CD8-positive, alpha-beta memory T cell (primary cell): Measurements from ENCODE around the gene NDUFA6. TPM values are rescaled to one million over a fixed set of nuclear protein-coding genes. Genes with fewer than 3 reads are reported as not detected.
A peak's percentile ranks its signal among the peaks of the same experiment; 100 is the strongest.

ENCODE experiments used
- CTCF ChIA-PET: fragments of 350-600 bp; sonication (Branson Sonifier 250); formaldehyde crosslinking; loops from one replicate; lab custom pipeline; 2021; ENCODE audit warnings: antibody characterized with exemption; lab: Charles Lee
- POLR2A ChIA-PET: fragments of 350-600 bp; sonication (Branson Sonifier 250); formaldehyde crosslinking; loops from one replicate; lab custom pipeline; 2021; ENCODE audit warnings: antibody characterized with exemption; lab: Charles Lee
- DNase-seq, 5 donors: peaks; one replicate each; pipeline versions ENCODE4 v3.0.0 to v3.0.0-alpha.2; 2020 to 2022; ENCODE audit warnings: mixed read lengths in 1 of 5
- H3K27ac ChIP-seq: one replicate; pipeline ENCODE4 v1.7.0; 2013; ENCODE audit warnings: low read depth, mild to moderate bottlenecking, low read length, moderate library complexity
- H3K27me3 ChIP-seq: 2 replicates; pipeline ENCODE4 v1.7.0; 2013; ENCODE audit warnings: low read length, mild to moderate bottlenecking; ENCODE audit not compliant: insufficient read depth, poor library complexity, severe bottlenecking
- H3K36me3 ChIP-seq: 2 replicates; pipeline ENCODE4 v1.7.0; 2013; ENCODE audit warnings: mild to moderate bottlenecking, low read length, moderate library complexity; ENCODE audit not compliant: insufficient read depth
- H3K4me1 ChIP-seq: 2 replicates; pipeline ENCODE4 v1.7.0; 2013; ENCODE audit warnings: mild to moderate bottlenecking, low read length, moderate library complexity; ENCODE audit not compliant: insufficient read depth
- H3K4me3 ChIP-seq: 2 replicates; pipeline ENCODE4 v1.7.0; 2013; ENCODE audit warnings: mild to moderate bottlenecking, low read length
- H3K9me3 ChIP-seq: 2 replicates; pipeline ENCODE4 v1.7.0; 2013; ENCODE audit warnings: mild to moderate bottlenecking, low read length
- H3K27ac Mint-ChIP-seq, 8 donors: one replicate each; pipeline ENCODE4 v1.8.0; 2020 to 2021; ENCODE audit warnings: mixed read lengths in 8 of 8, mild to moderate bottlenecking in 6 of 8, inconsistent platforms in 3 of 8, moderate library complexity in 3 of 8
- H3K27me3 Mint-ChIP-seq, 2 donors: one replicate each; pipeline ENCODE4 v1.8.0; 2020 to 2021; ENCODE audit warnings: mixed read lengths in 2 of 2, mild to moderate bottlenecking in 1 of 2, moderate library complexity in 1 of 2
- H3K36me3 Mint-ChIP-seq, 3 donors: one replicate each; pipeline ENCODE4 v1.8.0; 2020 to 2021; ENCODE audit warnings: mixed read lengths in 3 of 3, inconsistent platforms in 1 of 3, mild to moderate bottlenecking in 1 of 3
- H3K4me1 Mint-ChIP-seq, 3 donors: one replicate each; pipeline ENCODE4 v1.8.0; 2020 to 2021; ENCODE audit warnings: mixed read lengths in 3 of 3, inconsistent platforms in 1 of 3, mild to moderate bottlenecking in 1 of 3
- H3K4me3 Mint-ChIP-seq, 7 donors: one replicate each; pipeline ENCODE4 v1.8.0; 2020 to 2021; ENCODE audit warnings: mixed read lengths in 7 of 7, mild to moderate bottlenecking in 6 of 7, moderate library complexity in 4 of 7, inconsistent platforms in 2 of 7
- H3K9me3 Mint-ChIP-seq, 5 donors: one replicate each; pipeline ENCODE4 v1.8.0; 2020 to 2022; ENCODE audit warnings: mixed read lengths in 5 of 5, mild to moderate bottlenecking in 3 of 5, moderate library complexity in 2 of 5, inconsistent platforms in 1 of 5
- polyA plus RNA-seq: library from polyadenylated mRNA; unstranded; fragments of 300-500 nt; fragmentation: Illumina TruSeq; gene quantifications from one replicate; pipeline ENCODE4 v1.2.3, GENCODE V29; 2021
- total RNA-seq, 2 experiments: library from RNA; stranded (reverse); gene quantifications; one replicate each; pipeline ENCODE4 v1.2.3, GENCODE V29; 2021

Gene NDUFA6
- total and polyA plus RNA-seq, 3 experiments from 2014 or later = 106 to 140 (median 126) TPM

DNA sequence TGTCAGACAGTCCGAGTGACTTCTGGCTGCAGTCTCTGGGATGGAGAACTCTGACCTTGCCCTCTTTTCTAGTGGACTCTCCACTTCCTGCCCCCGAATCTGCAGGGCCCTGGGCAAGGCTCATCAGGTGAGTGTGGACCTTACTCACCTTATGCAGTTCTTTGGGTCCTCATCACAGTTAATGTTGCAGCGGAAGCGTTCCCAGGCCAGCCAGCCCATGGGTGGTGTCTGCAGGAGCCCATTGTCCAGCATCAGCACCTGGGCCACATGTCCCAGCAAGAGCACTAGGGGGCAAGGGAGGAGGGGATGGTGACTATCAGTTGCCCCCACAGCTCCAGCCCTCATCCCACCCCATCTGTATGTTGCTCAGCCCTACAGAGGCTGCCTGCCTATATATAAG, 22.3 kb downstream of the NDUFA6 start:
- Histone ChIP-seq H3K27me3 (no peaks in the 10 kb centered on the region), H3K4me3 (no peak overlapping the region), H3K9me3 (no peaks in the 10 kb centered on the region), H3K36me3 (no peaks in the 10 kb centered on the region), H3K27ac (no peak overlapping the region), H3K4me1 (peaks cover 21% of the 10 kb centered on the region)
- no peak for DNase-seq
- peak overlapping the region in 2 of 8 donors; percentile 15 to 19 for H3K27ac Mint-ChIP-seq
- peaks cover 32 to 40% (median 39%) of the 10 kb centered on the region in 3 donors for H3K4me1 Mint-ChIP-seq
- H3K9me3 Mint-ChIP-seq = no peaks in the 10 kb centered on the region
- peak overlapping the region in 1 of 7 donors; percentile 12 for H3K4me3 Mint-ChIP-seq
- peaks cover 5 to 48% (median 8%) of the 10 kb centered on the region in 3 donors for H3K36me3 Mint-ChIP-seq
- ChIA-PET CTCF (no interaction called here), POLR2A (no interaction called here)
- no peaks in the 10 kb centered on the region for H3K27me3 Mint-ChIP-seq

DNA sequence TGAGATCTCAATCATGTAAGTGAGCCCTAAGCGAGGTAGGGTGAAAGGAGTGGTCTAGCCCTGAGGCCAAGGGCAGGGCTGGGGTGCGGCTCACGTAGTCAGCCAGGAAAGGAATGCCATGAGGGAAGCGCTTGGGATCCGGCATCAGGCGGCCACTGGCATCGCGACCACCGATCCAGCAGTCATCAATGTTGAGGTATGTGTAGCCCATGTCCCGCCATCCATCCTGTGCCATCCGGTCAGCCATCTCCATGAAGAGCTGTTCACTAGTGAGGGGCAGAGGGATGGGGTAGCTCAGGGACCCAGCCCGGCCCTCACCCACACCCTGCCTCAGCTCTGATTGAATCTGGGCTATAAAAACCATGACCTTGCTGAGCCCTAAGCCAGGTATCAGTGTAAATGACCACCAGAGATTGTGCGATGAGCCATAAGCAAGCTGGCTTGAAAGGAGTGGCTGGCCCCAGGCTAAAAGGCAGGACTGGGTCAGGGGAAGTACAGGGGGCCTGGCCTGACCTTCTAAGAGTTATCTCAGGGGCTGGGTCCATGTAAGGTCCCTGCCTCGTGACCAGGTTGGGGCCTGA, 22.8 kb downstream of the NDUFA6 start:
- Mint-ChIP-seq H3K27ac (peak overlapping the region in 2 of 8 donors; percentile 19 to 47), H3K36me3 (peaks cover 5 to 53% (median 12%) of the 10 kb centered on the region in 3 donors)
- CTCF ChIA-PET = no interaction called here

DNA sequence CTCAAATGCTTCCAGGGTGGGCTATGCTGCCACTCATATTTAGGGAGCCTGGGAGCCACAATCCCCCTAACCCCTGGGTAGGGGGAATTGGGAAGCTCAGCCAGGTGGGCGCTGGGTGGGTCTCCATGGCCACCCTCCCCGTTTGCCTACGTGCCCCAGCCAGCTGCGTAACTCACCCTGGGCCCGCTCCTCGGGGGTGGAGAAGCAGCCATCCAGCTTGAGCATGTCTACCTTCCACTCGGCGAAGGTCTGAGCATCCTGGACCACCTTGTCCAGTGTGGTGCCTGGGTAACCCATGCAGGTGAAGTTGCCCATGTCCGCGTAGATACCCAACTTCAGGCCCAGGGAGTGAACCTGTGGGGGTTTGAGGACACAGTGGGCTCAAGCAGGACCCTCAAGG, 23.6 kb downstream of the NDUFA6 start:
- Histone ChIP-seq H3K9me3 (no peaks in the 10 kb centered on the region), H3K4me1 (peaks cover 20% of the 10 kb centered on the region), H3K27me3 (no peaks in the 10 kb centered on the region), H3K36me3 (peaks cover 3% of the 10 kb centered on the region), H3K27ac (no peak overlapping the region), H3K4me3 (no peak overlapping the region)
- Mint-ChIP-seq H3K9me3 (no peaks in the 10 kb centered on the region), H3K4me1 (peaks cover 25 to 33% (median 29%) of the 10 kb centered on the region in 3 donors), H3K27me3 (no peaks in the 10 kb centered on the region), H3K4me3 (no peak overlapping the region), H3K27ac (no peak overlapping the region), H3K36me3 (peaks cover 5 to 61% (median 12%) of the 10 kb centered on the region in 3 donors)
- ChIA-PET POLR2A (no interaction called here), CTCF (interaction anchor here (1.3 kb wide), 1 partner anchor 24 kb away, joined by 3 read pairs; the partner anchor contains the start of gene NDUFA6)
- no peak for DNase-seq

More for the DNA sequence above, 22.8 kb downstream of the NDUFA6 start:
- H3K27ac ChIP-seq = no peak overlapping the region
- POLR2A ChIA-PET = no interaction called here
- no peaks in the 10 kb centered on the region for H3K9me3 Mint-ChIP-seq
- peaks cover 28 to 35% (median 33%) of the 10 kb centered on the region in 3 donors for H3K4me1 Mint-ChIP-seq
- no peak overlapping the region for H3K4me3 ChIP-seq
- H3K9me3 ChIP-seq = no peaks in the 10 kb centered on the region
- no peak overlapping the region for H3K4me3 Mint-ChIP-seq
- no peaks in the 10 kb centered on the region for H3K27me3 Mint-ChIP-seq
- no peaks in the 10 kb centered on the region for H3K27me3 ChIP-seq
- DNase-seq = no peak
- peaks cover 21% of the 10 kb centered on the region for H3K4me1 ChIP-seq
- H3K36me3 ChIP-seq = peaks cover under 1% of the 10 kb centered on the region

DNA sequence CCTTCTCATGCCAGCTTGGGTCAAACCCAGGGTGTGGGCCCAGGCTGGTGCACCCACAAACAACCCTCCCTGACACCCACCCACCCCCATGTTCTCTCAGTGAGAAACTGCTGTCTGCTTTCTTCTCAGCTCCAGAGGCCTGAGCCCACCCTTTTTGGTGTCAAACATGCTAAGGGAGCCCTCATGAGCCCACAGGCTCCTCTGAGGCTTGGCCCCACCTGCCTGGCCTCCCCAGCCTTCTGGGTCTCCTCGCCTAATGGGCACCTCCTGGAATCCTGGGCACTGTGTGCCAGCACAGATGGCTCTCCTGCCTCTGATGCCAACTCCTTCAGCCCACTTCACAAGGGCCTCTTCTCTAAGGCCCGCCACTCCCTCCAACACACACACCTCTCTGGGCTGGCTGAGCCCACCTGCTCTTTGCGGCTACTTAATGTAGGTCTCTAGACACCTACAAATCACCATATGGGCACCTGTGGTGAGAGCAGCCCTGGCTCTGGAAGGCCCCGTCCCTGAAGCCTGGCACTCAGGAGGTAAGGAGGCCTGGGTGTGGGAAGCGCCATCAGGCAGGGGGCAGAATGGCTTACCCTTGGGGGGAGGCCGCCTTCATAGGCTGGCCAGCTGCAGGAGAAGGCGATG, 24.3 kb downstream of the NDUFA6 start:
- Histone ChIP-seq H3K36me3 (peaks cover 3% of the 10 kb centered on the region), H3K27me3 (no peaks in the 10 kb centered on the region), H3K4me1 (peaks cover 13% of the 10 kb centered on the region), H3K4me3 (no peak overlapping the region), H3K27ac (no peak overlapping the region), H3K9me3 (no peaks in the 10 kb centered on the region)
- H3K27ac Mint-ChIP-seq = no peak overlapping the region
- no peaks in the 10 kb centered on the region for H3K9me3 Mint-ChIP-seq
- H3K4me3 Mint-ChIP-seq = no peak overlapping the region
- ChIA-PET POLR2A (no interaction called here), CTCF (interaction anchor here (1.3 kb wide), 1 partner anchor 24 kb away, joined by 3 read pairs; the partner anchor contains the start of gene NDUFA6)
- no peaks in the 10 kb centered on the region for H3K27me3 Mint-ChIP-seq
- H3K4me1 Mint-ChIP-seq = peaks cover 20 to 26% (median 22%) of the 10 kb centered on the region in 3 donors
- no peak for DNase-seq
- H3K36me3 Mint-ChIP-seq = peaks cover 5 to 66% (median 12%) of the 10 kb centered on the region in 3 donors

DNA sequence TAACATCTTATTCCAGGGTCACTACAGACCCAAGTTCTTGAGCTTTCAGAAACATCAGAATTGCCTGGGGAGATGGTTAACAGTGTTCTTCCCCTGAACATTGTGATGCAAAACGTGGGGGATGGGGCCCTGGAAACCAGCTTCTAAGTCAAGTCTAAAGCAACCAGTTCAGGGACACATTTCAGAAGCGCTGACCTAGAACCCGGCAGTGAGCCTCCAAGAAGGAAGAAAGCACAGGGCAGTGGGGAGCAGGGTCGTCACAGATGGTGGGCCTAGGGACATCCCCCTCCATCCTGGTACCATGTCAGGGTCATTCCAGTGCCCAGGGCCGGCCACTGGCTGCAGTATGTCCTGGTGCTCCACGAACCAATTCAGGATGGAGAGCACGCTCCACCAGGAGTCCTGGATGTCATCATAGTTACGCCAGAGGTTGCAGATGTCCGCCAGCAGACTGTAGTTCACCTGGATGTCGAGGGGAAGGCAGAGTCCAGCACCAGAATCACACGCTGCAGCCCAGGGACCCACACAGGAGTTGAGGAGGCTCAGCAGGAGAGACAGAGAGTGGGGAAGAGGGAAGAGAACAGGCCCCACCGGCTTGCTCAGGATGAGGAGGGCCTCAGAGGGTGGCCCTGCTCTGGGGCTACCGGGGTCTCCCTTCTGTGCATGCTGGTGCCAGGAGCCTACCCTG, 25.0 kb downstream of the NDUFA6 start:
- no peak overlapping the region for H3K4me3 ChIP-seq
- H3K27ac ChIP-seq = no peak overlapping the region
- peaks cover 13 to 19% (median 16%) of the 10 kb centered on the region in 3 donors for H3K4me1 Mint-ChIP-seq
- H3K27me3 Mint-ChIP-seq = no peaks in the 10 kb centered on the region
- no peaks in the 10 kb centered on the region for H3K9me3 Mint-ChIP-seq
- H3K9me3 ChIP-seq = no peaks in the 10 kb centered on the region
- peaks cover 5 to 69% (median 12%) of the 10 kb centered on the region in 3 donors for H3K36me3 Mint-ChIP-seq
- ChIA-PET CTCF (interaction anchor here (1.8 kb wide), 1 partner anchor 25 kb away, joined by 5 read pairs; the partner anchor contains the start of gene NDUFA6), POLR2A (no interaction called here)
- peak overlapping the region in 5 of 8 donors; percentile 7 to 91 (median 58) for H3K27ac Mint-ChIP-seq
- DNase-seq = no peak
- no peak overlapping the region for H3K4me3 Mint-ChIP-seq
- H3K4me1 ChIP-seq = peaks cover 9% of the 10 kb centered on the region
- H3K27me3 ChIP-seq = no peaks in the 10 kb centered on the region
- peaks cover 3% of the 10 kb centered on the region for H3K36me3 ChIP-seq

DNA sequence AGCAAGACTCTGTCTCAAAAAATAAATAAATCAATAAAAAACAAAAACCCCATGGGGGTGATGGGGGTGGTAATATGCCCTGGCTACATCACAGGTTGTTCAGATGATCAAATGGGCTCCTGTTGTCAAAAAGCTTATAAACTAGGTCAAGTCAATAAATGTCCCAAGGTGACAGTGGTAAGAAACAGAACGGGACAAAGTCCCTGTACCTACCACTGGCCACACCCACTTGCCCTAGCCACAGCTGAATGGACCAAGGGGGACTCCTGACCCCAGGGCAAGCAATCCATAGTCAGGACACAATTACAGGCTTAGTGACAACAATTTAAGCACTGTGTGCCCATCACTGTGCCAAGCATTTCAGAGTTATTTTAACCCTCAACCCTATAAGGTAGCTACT, 25.9 kb downstream of the NDUFA6 start:
- Histone ChIP-seq H3K4me1 (peaks cover under 1% of the 10 kb centered on the region), H3K27me3 (no peaks in the 10 kb centered on the region), H3K9me3 (no peaks in the 10 kb centered on the region), H3K36me3 (peaks cover 9% of the 10 kb centered on the region), H3K27ac (no peak overlapping the region), H3K4me3 (no peak overlapping the region)
- no peaks in the 10 kb centered on the region for H3K9me3 Mint-ChIP-seq
- POLR2A ChIA-PET = interaction anchor here (0.6 kb wide), 1 partner anchor 235 kb away, joined by 4 read pairs; no protein-coding TSS in a partner anchor
- no peak for DNase-seq
- peaks cover 6 to 11% (median 6%) of the 10 kb centered on the region in 3 donors for H3K4me1 Mint-ChIP-seq
- H3K4me3 Mint-ChIP-seq = no peak overlapping the region
- peaks cover 5 to 78% (median 12%) of the 10 kb centered on the region in 3 donors for H3K36me3 Mint-ChIP-seq
- H3K27me3 Mint-ChIP-seq = no peaks in the 10 kb centered on the region
- CTCF ChIA-PET = interaction anchor here (1.8 kb wide), 1 partner anchor 26 kb away, joined by 5 read pairs; the partner anchor contains the start of gene NDUFA6
- H3K27ac Mint-ChIP-seq = peak overlapping the region in 1 of 8 donors; percentile 28

DNA sequence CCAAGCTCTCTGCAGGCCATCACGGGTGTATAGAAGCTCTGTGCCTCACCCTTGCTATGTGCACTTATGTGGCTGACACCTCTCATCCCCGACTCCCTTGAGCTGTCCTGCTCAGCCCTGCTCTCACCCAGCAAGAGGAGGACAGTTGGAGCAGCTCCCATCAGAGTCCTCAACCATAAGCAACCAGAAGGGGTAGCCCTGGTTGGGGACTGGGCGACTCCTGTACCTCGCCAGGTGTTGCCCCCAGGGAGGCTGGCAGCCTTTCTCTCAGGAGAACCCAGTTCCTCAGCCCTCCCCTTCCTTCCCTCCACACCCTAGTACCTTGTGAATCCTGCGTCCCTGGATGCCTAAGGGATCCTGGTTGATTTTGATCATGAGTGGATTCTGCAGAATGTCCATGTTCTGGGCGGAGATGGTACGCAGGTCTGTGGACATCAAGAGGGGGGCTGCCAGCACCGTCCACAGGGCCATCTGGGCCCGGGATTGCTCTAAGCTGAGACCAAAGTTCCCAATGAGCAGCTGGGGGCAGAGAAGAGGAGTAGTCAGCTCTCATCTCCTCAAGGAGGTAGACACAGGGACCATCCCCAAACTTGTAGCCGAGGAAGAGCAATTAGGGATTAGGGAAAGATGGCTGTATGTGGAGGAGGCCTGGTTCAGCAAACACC, 27.9 kb downstream of the NDUFA6 start:
- no peaks in the 10 kb centered on the region for H3K27me3 ChIP-seq
- peaks cover 12 to 79% (median 13%) of the 10 kb centered on the region in 3 donors for H3K36me3 Mint-ChIP-seq
- H3K4me1 Mint-ChIP-seq = peaks cover 0 to 2% (median 0%) of the 10 kb centered on the region in 3 donors
- no peaks in the 10 kb centered on the region for H3K9me3 ChIP-seq
- H3K9me3 Mint-ChIP-seq = peaks cover 0 to 5% (median 0%) of the 10 kb centered on the region in 5 donors
- H3K4me3 Mint-ChIP-seq = no peak overlapping the region
- CTCF ChIA-PET = interaction anchor here (1.3 kb wide), 1 partner anchor 20 kb away, joined by 3 read pairs; no protein-coding TSS in a partner anchor
- no peaks in the 10 kb centered on the region for H3K27me3 Mint-ChIP-seq
- H3K27ac Mint-ChIP-seq = no peak overlapping the region
- no peak for DNase-seq
- no peaks in the 10 kb centered on the region for H3K4me1 ChIP-seq
- H3K4me3 ChIP-seq = no peak overlapping the region
- peaks cover 9% of the 10 kb centered on the region for H3K36me3 ChIP-seq
- H3K27ac ChIP-seq = no peak overlapping the region
- POLR2A ChIA-PET = no interaction called here
